ENCODE data around the gene SLC22A7.
"Not testable (repeated sequence)": the region's sequence is repeated elsewhere in the genome, so short reads cannot be mapped to it uniquely, and the experiment has no call there.

SLC22A7 gene

GRCh38 chr6:43303006-43303405 is 4.9 kb downstream of the SLC22A7 start:
- not testable (repeated sequence) for DNase-seq

GRCh38 chr6:43303751-43304331 is 5.8 kb downstream of the SLC22A7 start:
- DNase-seq: no peak

GRCh38 chr6:43304361-43304760 is 6.3 kb downstream of the SLC22A7 start:
- DNase-seq: no peak

- DNase-seq: no peak
Observed at GRCh38 chr6:43304882-43305281, 6.8 kb downstream of the SLC22A7 start.

GRCh38 chr6:43306086-43306485 is 8.0 kb downstream of the SLC22A7 start:
- DNase-seq: no peak

- DNase-seq: no peak
Observed at GRCh38 chr6:43307451-43308100, 9.5 kb downstream of the SLC22A7 start.

GRCh38 chr6:43308101-43308989 is 10.3 kb downstream of the SLC22A7 start, which contains the start of gene CRIP3:
TSS of gene CRIP3 (minus strand) at chr6:43308826. CDS start at chr6:43308792, 34 bp downstream.
- no peak for DNase-seq

GRCh38 chr6:43308990-43309477 is 11.0 kb downstream of the SLC22A7 start:
- no peak for DNase-seq

GRCh38 chr6:43310134-43310533 is 12.1 kb downstream of the SLC22A7 start:
- DNase-seq: no peak

- DNase-seq: no peak
Observed at GRCh38 chr6:43310624-43311023, 12.6 kb downstream of the SLC22A7 start.

- no peak for DNase-seq
Observed at GRCh38 chr6:43311666-43312065, 13.6 kb downstream of the SLC22A7 start.

- DNase-seq: no peak
Observed at GRCh38 chr6:43313813-43314212, 15.8 kb downstream of the SLC22A7 start.

- no peak for DNase-seq
Observed at GRCh38 chr6:43318011-43318410, 20.0 kb downstream of the SLC22A7 start.

GRCh38 chr6:43325876-43326275 is 27.8 kb downstream of the SLC22A7 start:
- no peak for DNase-seq

- DNase-seq: no peak
Observed at GRCh38 chr6:43328528-43328927, 30.5 kb downstream of the SLC22A7 start.

- no peak for DNase-seq
Observed at GRCh38 chr6:43331470-43331869, 33.4 kb downstream of the SLC22A7 start.

- no peak for DNase-seq
Observed at GRCh38 chr6:43331891-43332290, 33.8 kb downstream of the SLC22A7 start.

GRCh38 chr6:43334466-43335095 is 36.5 kb downstream of the SLC22A7 start:
- no peak for DNase-seq

- no peak for DNase-seq
Observed at GRCh38 chr6:43335469-43335868, 37.4 kb downstream of the SLC22A7 start.

- no peak for DNase-seq
Observed at GRCh38 chr6:43336382-43336781, 38.3 kb downstream of the SLC22A7 start.

- DNase-seq: no peak
Observed at GRCh38 chr6:43338243-43338642, 40.2 kb downstream of the SLC22A7 start.

- no peak for DNase-seq
Observed at GRCh38 chr6:43339168-43339567, 41.1 kb downstream of the SLC22A7 start.

- DNase-seq: not testable (repeated sequence)
Observed at GRCh38 chr6:43346243-43346642, 48.2 kb downstream of the SLC22A7 start.

Data from T1000 (cell line).